Midbrain (tissue), 1 donor: Measurements from ENCODE around the gene DFFA.
"Not testable (repeated sequence)": the region's sequence is repeated elsewhere in the genome, so short reads cannot be mapped to it uniquely, and the experiment has no call there.

Experiments used
- DNase-seq: peaks from one replicate; lab custom pipeline; 2025; lab: John Stamatoyannopoulos, UW

DFFA gene

DNA sequence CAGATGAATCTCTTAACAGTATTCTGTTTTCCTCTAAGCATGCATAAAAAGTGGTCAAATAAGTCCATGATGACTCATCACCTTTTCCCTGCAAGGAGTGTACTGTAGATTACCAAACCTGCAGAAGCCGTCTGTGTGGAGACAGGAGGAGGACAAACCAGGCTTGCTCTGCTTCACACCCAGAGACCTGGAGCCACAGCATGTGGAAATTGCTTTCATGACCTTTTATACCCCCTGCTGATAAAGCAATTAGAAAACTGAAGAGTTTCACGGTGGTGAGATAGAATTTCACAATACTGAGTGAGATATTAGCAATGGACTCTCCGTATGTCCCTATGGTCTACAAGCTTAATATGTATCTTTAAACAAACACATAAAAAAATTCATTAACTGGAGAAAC lies 13.1 kb downstream of the DFFA start:
- DNase-seq: no peak

DNA sequence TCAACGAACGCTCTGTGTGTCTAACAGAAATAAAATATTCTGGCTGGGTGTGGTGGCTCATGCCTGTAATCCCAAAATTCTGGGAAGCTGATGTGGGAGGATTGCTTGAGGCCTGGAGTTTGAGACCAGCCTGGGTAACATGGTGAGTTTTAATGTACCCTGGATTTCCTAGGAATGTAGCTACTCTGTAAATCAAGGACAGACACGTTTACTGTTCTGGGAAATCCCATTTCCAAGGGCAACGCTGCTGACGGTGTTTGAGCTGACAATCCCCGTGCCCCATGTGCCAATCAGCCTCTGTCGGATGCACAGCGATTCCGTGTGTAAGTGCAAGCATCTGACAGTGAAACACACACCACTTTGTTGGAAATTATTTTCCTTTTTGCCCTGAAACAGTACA lies 14.5 kb downstream of the DFFA start:
- DNase-seq: no peak

DNA sequence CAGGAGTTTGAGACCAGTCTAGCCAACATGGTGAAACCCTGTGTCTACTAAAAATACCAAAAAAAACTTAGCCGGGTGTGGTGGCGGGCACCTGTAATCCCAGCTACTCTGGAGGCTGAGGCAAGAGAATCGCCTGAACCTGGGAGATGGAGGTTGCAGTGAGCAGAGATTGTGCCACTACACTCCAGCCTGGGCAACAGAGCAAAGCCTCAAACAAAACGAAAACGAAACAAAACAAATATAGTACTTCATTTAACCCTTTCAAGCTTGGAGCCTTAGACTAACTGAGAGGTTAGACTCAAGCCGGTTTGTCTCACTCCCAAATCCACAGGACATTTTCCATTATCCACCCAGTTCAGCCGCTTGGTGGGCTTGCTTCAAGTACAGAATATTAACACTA lies 14.9 kb downstream of the DFFA start:
- not testable (repeated sequence) for DNase-seq

DNA sequence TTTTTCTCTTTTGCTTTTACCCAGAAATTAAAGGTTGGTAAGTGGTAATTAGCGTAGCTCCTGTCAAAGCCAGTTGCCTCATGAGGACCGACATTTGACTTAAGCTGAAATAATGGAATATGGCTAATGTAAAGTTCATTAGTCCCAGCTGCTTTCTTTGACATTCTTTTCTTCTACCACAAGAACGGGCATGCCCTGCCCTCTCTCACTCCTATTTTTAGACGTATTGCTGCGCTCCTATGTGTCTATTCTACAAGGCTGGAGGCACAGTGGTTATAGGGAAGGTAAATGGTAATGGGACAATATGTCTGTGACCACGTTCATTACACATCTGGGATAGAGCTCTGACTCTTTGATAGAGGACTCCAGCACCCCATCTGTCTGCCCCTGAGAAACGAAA lies 15.7 kb downstream of the DFFA start:
- no peak for DNase-seq

DNA sequence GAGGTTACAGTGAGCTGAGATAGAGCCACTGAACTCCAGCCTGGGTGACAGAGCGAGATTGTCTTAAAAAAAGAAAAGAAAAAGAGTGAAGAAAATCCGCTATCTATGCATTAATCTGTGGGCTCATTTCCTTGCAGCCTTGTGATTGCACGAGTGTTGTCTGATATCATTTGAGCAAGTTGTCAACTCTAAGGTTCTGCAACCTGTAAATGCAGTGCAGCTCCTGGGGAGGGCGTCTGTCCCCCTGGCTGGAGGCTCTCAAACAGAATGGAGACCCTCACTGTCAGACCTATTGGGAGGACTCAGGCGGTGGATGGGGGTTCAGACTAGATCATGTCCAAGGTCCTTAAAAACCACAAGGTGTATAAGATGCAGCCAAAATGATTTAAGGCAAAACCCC lies 16.3 kb downstream of the DFFA start:
- DNase-seq: no peak

DNA sequence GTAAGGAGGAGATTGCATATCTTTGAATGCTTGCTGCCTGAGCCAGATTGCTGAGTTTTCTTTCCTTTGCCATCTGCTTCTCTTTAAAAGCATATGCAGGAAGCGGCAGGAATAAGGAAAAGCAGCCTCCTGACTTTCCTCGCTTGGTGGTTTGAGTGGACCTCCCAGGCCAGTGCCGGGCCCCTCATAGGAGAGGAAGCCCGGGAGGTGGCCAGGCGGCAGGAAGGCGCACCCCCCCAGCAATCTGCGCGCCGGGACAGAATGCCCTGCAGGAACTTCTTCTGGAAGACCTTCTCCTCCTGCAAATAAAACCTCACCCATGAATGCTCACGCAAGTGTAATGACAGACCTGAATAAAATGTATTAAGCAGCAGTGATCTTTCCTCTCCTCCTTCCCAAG lies 21.0 kb downstream of the DFFA start:
- DNase-seq: no peak

DNA sequence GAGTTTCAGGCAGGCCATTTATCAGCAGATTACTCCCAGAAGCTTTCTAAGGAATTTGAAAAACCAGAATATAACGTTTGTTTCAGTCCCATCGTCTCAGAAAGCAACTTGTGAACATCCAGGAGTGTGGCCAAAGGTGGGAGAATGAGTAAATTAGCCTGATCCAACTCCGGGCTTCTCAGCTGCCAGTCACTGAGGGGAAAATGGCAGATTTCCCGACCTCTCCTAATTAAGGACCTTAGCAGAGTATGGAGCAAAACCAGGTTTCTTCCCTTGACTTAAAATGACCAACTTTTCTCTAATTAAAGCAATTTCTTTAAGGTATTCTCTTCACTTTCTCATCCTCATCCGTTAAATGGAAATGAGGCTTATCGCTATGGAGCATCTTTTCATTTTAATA lies 21.5 kb downstream of the DFFA start:
- no peak for DNase-seq

DNA sequence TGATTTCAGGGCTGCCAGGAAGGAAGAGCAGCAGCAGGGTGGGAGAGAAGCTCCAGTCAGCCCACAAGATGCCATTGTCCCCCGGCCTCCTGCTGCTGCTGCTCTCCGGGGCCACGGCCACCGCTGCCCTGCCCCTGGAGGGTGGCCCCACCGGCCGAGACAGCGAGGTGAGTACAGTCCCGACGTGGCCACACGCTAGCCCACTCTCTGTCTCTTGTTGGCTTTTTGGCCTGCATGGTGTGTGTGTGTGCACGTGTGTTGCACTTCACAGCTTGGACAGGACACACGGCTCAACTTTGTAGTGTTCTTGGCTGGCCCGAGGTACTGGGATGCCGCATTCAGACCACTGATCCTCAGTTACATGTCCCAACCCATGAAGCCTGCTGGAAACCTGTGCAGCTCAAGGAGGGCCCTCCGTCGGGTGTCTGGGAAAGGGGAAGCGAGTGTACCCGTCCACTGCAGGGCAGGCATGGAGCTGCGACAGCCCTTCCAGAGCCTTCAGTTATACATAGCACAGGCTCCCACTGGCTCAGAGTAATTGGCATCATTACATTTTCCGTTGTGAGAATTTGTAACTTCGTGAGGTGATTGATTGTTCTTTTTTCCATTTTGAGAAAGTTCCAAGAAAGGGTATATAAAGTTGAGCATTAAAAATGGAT lies 22.0 kb downstream of the DFFA start:
- DNase-seq: no peak

DNA sequence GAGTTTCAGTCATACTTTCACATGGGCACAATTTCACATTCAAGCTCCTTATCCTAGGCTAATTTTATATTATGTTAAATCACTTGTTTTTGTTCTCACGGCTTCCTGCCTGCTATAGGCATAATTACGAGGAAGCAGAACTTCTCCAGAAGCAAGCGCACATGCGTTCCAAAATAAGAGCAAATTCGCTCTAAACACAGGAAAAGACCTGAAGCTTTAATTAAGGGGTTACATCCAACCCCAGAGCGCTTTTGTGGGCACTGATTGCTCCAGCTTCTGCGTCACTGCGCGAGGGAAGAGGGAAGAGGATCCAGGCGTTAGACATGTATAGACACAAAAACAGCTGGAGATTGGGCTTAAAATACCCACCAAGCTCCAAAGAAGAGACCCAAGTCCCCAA lies 22.6 kb downstream of the DFFA start, which contains the start of gene CORT:
CORT (plus strand) TSS at position 281 of the 400 bp plus-strand sequence. CDS start 193 bp downstream, outside the sequence.
- no peak for DNase-seq

DNA sequence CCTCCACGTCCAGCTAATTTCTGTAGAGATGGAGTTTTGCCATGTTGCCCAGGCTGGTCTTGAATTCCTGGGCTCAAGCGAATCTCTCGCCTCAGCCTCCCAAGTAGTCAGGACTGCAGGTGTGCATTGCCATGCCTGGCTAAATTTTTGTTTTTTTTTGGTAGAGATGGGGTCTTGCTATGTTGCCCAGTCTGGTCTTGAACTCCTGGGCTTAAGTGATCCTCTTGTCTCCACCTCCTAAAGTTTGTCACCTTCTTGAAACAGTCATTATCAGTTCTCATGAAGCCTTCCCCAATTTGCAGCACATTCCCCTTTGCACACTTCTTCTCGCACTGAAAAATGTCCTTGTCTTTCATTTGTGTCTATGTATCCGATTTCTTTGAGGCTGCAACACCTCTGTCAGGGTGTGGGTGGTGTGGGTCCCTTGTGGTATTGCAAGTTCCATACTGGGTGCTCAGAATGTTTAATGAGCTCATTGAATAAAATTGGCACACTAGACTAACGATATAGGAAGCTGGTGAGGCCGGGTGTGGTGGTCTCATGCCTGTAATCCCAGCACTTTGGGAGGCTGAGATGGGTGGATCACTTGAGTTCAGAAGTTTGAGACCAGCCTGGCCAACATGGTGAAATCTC lies 25.4 kb downstream of the DFFA start:
- no peak for DNase-seq

DNA sequence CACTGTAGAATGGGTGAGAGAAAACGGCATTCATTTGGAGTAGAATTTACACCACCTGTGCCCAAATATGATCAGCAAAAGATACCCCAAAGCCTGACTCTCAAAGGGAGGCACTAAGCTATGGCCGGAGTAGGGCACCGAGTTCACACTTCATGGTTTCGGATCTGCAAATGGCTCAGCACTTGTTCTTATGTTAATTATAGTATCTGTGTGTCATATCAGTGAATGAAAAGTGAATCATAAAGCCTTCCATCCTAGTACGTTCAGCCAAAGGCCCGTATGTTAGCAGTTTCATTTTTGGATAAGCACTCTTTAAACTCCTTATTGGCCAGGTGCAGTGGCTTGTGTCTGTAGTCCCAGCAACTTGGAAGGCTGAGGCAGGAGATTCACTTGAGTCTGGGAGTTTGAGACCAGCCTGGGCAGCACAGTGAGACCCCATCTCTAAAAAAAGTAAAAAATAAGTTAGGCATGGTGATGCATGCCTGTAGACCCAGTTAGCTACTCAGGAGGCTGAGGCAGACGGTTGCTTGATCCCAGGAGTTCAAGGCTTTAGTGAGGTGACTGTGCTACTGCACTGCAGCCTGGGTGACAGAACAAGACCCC lies 27.4 kb downstream of the DFFA start:
- DNase-seq: no peak

DNA sequence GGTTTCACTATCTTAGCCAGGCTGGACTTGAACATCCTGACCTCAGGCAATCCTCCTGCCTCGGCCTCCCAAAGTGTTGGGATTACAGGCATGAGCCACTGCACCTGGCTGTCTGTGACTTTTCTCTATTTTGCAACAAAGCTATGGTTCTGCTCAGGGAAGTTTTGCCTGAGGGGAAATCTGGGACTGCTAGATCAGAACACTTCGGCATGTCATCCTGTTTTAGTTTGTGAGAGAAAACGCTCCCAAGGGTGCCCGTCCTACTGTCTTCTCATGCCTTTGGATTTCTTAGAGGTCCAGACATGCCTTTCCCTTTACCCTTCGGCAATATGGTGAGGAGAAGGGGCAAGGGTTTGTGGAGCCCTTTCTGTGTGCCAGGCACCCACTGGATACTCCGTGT lies 28.1 kb downstream of the DFFA start:
- no peak for DNase-seq

DNA sequence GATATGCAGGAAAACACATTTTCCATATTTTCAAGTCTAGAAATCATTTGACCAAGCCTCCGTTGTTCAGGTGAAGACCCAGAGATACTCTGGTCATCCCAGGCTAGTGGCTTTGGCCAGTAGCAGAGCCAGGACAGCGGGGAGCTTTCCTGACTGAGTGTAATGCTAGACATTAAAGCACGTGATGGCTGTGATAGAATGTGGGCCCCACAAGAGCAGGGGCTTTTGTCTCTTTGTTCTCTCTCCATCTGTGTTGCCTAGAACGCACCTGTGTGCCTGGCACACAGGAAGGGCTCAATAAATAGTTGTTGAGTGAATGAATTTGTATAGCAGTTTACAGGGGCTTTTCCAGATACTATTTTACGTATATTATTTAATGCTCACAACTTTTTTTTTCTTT lies 31.5 kb downstream of the DFFA start:
- no peak for DNase-seq

DNA sequence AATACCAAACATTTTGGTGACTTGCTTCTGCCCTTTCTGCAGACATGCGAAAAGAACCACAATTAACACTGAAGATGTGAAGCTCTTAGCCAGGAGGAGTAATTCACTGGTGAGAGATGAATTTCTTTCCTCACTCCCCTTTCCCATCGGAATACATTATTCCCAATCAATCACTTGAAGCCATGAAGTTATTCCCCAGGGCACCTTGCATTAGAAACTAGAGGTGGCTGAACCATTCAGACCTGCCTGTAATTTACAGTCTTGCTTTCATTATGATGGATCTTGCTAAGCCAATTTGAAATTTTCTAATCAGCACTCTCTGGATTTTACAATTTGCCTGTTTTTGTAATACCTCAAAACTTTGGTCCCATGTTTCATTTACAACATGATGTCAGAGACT lies 32.0 kb downstream of the DFFA start:
- no peak for DNase-seq

DNA sequence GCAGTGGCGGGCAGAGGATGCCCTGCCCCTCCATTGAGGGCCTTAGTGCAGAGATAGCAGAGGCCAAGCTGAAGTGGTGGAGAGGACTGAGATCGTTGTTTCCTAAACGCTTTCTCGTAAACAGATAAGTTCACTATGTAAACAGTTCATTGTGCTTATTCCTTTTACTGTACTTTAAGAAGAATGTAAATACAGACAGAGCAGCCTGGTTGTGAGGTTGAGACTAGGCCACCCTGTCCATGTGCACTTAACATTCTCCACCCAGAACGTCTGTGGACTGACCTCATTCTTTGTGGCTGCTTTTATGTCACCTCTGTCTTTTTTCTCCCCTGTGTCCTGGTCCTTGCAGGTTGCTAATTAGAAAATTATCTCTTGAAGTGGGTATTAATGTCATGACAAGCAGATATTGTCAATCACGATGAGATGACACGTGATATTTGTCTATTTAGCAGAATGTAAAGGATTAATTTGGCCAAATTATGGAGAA lies 33.6 kb downstream of the DFFA start:
- DNase-seq: no peak

DNA sequence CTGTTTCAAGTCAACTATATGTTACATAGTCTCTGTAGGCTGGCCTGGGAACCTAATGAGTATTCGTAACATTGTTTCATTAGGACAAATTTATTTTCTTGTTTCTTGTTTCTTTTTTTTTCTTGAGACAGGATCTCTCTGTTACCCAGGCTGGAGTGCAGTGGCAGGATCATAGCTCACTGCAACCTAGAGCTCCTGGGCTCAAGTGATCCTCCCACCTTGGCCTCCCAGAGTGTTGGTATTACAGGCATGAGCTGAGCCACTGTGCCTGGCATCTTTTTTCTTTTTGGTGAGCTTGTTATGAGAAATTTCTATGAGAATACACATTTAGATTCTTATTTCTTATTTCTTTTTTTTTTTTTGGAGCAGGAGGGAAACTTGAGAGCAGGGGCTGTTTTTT lies 35.3 kb downstream of the DFFA start:
- DNase-seq: no peak

DNA sequence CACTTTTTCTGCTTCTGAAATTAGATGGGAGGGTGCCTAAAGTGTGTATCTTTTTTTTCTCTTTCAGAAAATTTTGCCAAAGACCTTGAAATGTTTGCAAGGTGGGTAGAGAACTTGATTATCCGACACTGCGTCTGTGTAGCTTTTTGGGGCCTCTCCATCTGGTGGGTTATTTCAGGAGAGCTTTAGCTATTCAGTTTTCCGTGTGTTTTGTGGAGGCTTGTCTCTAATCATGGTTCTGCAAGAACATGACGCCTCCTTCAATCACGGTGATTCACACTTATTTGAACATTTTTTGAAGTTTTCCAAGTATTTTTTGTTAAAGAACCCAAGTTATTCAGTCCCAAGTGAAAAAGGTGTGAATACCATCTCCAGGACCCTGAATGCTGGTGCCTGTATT lies 37.7 kb downstream of the DFFA start:
- no peak for DNase-seq

DNA sequence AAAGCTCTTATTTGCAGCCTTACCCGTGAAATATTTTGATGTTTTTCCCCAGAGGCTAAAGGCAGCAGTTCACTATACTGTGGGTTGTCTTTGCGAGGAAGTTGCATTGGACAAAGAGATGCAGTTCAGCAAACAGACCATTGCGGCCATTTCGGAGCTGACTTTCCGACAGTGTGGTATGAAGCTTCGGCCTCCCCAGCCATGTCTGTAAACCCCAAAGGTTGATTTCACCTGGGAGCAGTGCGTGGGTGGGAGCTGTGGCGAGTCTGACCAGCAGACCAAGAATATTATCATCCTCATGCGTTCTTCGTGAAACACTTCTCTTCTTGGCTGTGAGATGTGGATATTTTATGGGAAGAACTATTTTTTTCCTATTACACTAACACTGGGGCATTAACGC lies 38.5 kb downstream of the DFFA start:
- no peak for DNase-seq

DNA sequence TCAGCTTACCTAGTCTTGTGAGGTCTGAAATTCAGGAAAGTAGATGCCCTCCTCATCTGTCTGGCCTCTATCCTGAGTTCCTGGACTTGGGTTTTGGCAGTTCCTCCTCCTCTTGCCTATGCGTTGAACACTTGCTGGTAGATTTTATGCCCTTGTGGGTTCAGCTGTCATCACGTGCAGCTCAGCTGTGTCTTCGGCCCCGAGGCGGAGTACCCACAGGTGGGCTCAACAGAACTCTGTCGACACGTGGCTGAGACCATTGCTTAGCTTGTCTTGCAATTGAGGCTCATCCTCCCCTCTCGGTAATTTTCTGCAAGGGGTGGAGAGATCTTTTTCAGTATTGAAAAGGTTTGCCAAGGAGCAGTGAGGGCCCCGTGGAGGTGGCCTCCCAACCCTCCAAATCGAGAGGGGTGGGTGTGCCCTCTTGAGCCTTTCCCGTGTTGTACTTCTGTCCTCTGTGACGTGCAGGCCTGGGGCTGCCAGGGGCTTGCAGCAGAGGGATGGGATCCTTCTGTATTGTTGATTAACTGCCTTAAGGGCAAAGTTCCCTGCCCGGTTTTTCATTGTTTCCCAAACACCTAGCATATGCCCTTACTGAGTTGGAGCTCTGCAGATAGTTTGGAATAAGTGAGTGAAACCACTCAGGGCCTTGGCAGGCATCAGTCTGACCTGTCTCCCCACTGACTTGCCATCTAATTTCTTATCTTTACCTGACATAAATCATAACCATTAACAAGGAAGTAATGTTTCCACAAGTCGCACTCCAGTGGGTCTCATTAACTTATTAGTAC lies 39.2 kb downstream of the DFFA start:
- DNase-seq: no peak

DNA sequence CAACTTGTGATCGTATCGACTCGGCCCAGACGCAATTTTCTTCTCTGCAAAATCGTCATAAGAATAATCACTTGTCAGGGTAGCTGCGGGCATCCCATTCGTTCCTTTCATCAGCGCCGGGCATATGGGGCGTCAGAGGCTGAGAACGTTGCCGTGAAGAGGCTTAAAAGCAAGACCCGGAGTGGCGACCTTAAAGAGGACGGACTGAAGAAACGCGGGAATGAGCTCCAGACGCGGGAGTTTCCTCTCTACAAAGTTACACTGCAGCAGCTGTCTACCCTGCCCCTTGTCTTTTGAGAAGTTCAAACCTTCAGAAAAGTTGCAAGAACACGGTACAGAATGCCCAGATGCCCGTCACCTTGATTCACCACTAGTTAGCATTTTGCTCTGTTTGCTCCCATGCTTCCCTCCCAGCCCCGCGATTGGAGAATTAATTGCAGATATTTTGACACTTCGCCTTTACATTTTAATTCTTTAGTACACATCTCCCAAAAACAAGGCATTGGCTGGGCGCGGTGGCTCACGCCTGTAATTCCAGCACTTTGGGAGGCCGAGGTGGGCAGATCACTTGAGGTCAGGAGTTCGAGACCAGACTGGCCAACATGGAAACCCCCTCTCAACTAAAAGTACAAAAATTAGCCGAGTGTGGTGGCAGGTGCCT lies 41.1 kb downstream of the DFFA start:
- no peak for DNase-seq

DNA sequence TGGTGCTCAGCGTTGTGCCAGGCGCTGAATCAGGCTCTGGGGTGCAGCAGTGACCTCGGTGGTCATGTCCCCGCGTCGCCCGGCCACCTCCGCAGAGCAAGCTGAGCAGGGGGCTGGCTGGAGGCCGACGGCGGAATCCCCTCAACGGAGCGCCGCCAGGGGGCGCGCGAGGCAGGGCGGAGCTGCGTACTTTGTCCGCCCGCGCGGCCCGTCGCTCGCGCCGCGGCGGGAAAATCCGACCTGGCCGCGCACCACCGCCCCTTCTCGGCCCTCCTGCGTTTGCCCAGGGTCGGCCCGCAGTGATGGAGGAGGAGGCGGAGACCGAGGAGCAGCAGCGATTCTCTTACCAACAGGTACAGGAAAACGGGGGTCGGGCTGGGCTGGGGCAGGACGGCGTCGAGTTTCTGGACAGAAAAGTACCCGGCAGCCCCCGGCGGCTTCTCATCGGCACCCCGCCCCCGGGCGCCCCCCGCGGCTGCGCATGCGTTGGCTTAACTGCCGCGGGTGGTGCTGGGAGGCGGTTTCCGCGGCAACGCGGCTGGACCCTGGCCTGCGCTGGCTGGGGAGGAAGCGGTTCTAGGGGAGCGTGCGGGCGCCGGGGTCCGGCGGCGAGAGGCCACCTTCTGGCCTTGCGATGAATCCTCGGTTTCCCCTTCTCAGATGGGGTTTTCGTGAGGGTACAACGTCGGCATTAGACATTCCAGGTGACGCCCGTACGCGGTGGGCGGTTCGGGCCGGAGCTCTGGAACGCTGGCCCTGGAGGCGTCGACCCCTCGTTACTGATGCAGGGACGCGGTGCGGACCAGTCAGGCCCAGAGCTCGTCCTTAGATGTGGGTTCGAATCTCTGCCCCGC lies 41.9 kb downstream of the DFFA start, which contains the start of gene CENPS:
CENPS (plus strand) TSS at position 218 of the 854 bp plus-strand sequence; CDS start at position 303, 85 bp downstream.
- peak; percentile 90 for DNase-seq
